ENCODE data around the gene UPK3B.
"Not testable (repeated sequence)": the region's sequence is repeated elsewhere in the genome, so short reads cannot be mapped to it uniquely, and the experiment has no call there.

The UPK3B gene

GRCh38 chr7:76513817-76514799, 3.8 kb downstream of the UPK3B start:
- DNase-seq (ENCODE audit: low spot score) = no peak

- DNase-seq (ENCODE audit: low spot score) = no peak
These were observed 4.8 kb downstream of the UPK3B start for GRCh38 chr7:76514926-76515771.

- DNase-seq (ENCODE audit: low spot score) = peak; percentile 76
These were observed 5.7 kb downstream of the UPK3B start for GRCh38 chr7:76515999-76516443.

- DNase-seq (ENCODE audit: low spot score) = not testable (repeated sequence)
These were observed 6.6 kb downstream of the UPK3B start for GRCh38 chr7:76516932-76517331.

GRCh38 chr7:76526183-76526582, 15.8 kb downstream of the UPK3B start:
- DNase-seq (ENCODE audit: low spot score) = not testable (repeated sequence)

GRCh38 chr7:76531643-76532042, 21.3 kb downstream of the UPK3B start:
- DNase-seq (ENCODE audit: low spot score) = not testable (repeated sequence)

GRCh38 chr7:76543197-76543596, 32.8 kb downstream of the UPK3B start, which contains the start of gene SPDYE16:
TSS of gene SPDYE16 (minus strand) at chr7:76543297. CDS start at chr7:76541459, 1,838 bp downstream.
- not testable (repeated sequence) for DNase-seq (ENCODE audit: low spot score)

GRCh38 chr7:76549025-76549854, 38.9 kb downstream of the UPK3B start:
- DNase-seq (ENCODE audit: low spot score) = peak; percentile 92

GRCh38 chr7:76549855-76550248, 39.5 kb downstream of the UPK3B start:
- DNase-seq (ENCODE audit: low spot score) = peak; percentile 1

- DNase-seq (ENCODE audit: low spot score) = not testable (repeated sequence)
These were observed 41.6 kb downstream of the UPK3B start for GRCh38 chr7:76551992-76552391.

GRCh38 chr7:76559685-76560084, 49.3 kb downstream of the UPK3B start:
- DNase-seq (ENCODE audit: low spot score) = not testable (repeated sequence)

GRCh38 chr7:76560157-76560556, 49.8 kb downstream of the UPK3B start:
- DNase-seq (ENCODE audit: low spot score) = not testable (repeated sequence)

GRCh38 chr7:76561342-76561741, 51.0 kb downstream of the UPK3B start:
- DNase-seq (ENCODE audit: low spot score) = not testable (repeated sequence)

GRCh38 chr7:76565001-76565400, 54.6 kb downstream of the UPK3B start:
- not testable (repeated sequence) for DNase-seq (ENCODE audit: low spot score)
